ENCODE measurements around the gene CD74. TPM values are rescaled to one million over a fixed set of nuclear protein-coding genes. Genes with fewer than 3 reads are reported as not detected.

Gene CD74
- total and polyA plus RNA-seq, 2 donors (not counting 1 experiment from before 2014, with no cell fraction given): 1.3 to 5.9 TPM

- no peaks in the 10 kb centered on the region for H3K9me3 ChIP-seq (ENCODE audit: control insufficient read depth, insufficient read depth, low read depth, low read length)
- TF ChIP-seq EZH2 (IDR thresholded peaks at IDR 0.05; ENCODE audit: low read length, missing control alignments) (no peak), CTCF (conservative IDR thresholded peaks at IDR 0.05 in 1 of 2, IDR thresholded peaks at IDR 0.05 in 1 of 2; ENCODE audit: low read depth in 1 of 2, low read length in 2 of 2) (no peak)
- no peaks in the 10 kb centered on the region for H4K20me1 ChIP-seq (ENCODE audit: control insufficient read depth, extremely low read depth, insufficient read depth, low read length)
- no peak for DNase-seq (ENCODE audit: low read depth in 2 of 2)
- no peaks in the 10 kb centered on the region for H3K79me2 ChIP-seq (ENCODE audit: control insufficient read depth, insufficient read depth, low read length)
- H3K36me3 ChIP-seq (ENCODE audit: control insufficient read depth, insufficient read depth, low read length): peaks cover 39% of the 10 kb centered on the region
- no peak overlapping the region for H2AFZ ChIP-seq (ENCODE audit: low read length)
- H3K27me3 ChIP-seq (ENCODE audit: control insufficient read depth, insufficient read depth, low read length): no peaks in the 10 kb centered on the region
- H3K4me2 ChIP-seq (ENCODE audit: extremely low read depth, insufficient read depth, low read length): no peak overlapping the region
- H3K4me3 ChIP-seq (replicated peaks in 1 of 4; ENCODE audit: control extremely low read depth in 1 of 4, insufficient read depth in 1 of 4, low read depth in 3 of 4, low read length in 4 of 4): no peak overlapping the region
- no peak overlapping the region for H3K9ac ChIP-seq (ENCODE audit: insufficient read depth, low read length)
- no peak overlapping the region for H3K27ac ChIP-seq (ENCODE audit: insufficient read depth, low read length)
- H3K4me1 ChIP-seq (ENCODE audit: control insufficient read depth, extremely low read depth, insufficient read depth, low read length): peaks cover 17% of the 10 kb centered on the region
These were observed 38.1 kb downstream of the CD74 start for GRCh38 chr5:150374651-150375050.

DNA sequence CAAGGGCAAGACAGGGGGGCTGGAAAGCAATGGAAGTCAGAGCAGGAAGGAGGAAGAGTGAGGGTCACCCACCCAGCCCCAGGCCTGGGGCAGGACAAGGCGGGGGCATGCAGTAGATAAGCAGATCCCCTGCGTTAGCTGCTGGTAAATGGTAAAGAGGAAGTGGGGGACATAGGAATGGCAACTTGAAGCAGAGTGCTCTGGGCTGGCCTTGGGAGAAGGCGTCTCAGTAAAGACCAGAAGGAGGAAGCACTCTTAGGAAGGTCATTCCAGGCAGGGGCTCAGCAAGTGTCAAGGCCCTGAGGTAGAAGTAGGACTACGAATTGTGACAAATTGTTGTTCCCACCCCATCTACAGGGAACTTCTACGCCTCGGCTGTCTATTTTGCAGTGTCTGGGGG lies 40.1 kb downstream of the CD74 start:
- no peak for DNase-seq (ENCODE audit: low read depth in 2 of 2)
- no peaks in the 10 kb centered on the region for H4K20me1 ChIP-seq (ENCODE audit: control insufficient read depth, extremely low read depth, insufficient read depth, low read length)
- H2AFZ ChIP-seq (ENCODE audit: low read length): no peak overlapping the region
- H3K4me3 ChIP-seq (replicated peaks in 1 of 4; ENCODE audit: control extremely low read depth in 1 of 4, insufficient read depth in 1 of 4, low read depth in 3 of 4, low read length in 4 of 4): no peak overlapping the region
- H3K79me2 ChIP-seq (ENCODE audit: control insufficient read depth, insufficient read depth, low read length): no peaks in the 10 kb centered on the region
- TF ChIP-seq EZH2 (IDR thresholded peaks at IDR 0.05; ENCODE audit: low read length, missing control alignments): no peak
- no peak for TF ChIP-seq CTCF (conservative IDR thresholded peaks at IDR 0.05 in 1 of 2, IDR thresholded peaks at IDR 0.05 in 1 of 2; ENCODE audit: low read depth in 1 of 2, low read length in 2 of 2)
- H3K27ac ChIP-seq (ENCODE audit: insufficient read depth, low read length): no peak overlapping the region
- no peak overlapping the region for H3K9ac ChIP-seq (ENCODE audit: insufficient read depth, low read length)
- peaks cover 45% of the 10 kb centered on the region for H3K36me3 ChIP-seq (ENCODE audit: control insufficient read depth, insufficient read depth, low read length)
- no peaks in the 10 kb centered on the region for H3K9me3 ChIP-seq (ENCODE audit: control insufficient read depth, insufficient read depth, low read depth, low read length)
- no peak overlapping the region for H3K4me2 ChIP-seq (ENCODE audit: extremely low read depth, insufficient read depth, low read length)
- peaks cover 12% of the 10 kb centered on the region for H3K4me1 ChIP-seq (ENCODE audit: control insufficient read depth, extremely low read depth, insufficient read depth, low read length)
- no peaks in the 10 kb centered on the region for H3K27me3 ChIP-seq (ENCODE audit: control insufficient read depth, insufficient read depth, low read length)

GRCh38 chr5:150368526-150368925 lies 44.2 kb downstream of the CD74 start:
- no peak for TF ChIP-seq EZH2 (IDR thresholded peaks at IDR 0.05; ENCODE audit: low read length, missing control alignments)
- peaks cover 30% of the 10 kb centered on the region for H3K36me3 ChIP-seq (ENCODE audit: control insufficient read depth, insufficient read depth, low read length)
- H3K27ac ChIP-seq (ENCODE audit: insufficient read depth, low read length): no peak overlapping the region
- no peak overlapping the region for H3K4me2 ChIP-seq (ENCODE audit: extremely low read depth, insufficient read depth, low read length)
- H2AFZ ChIP-seq (ENCODE audit: low read length): no peak overlapping the region
- no peaks in the 10 kb centered on the region for H4K20me1 ChIP-seq (ENCODE audit: control insufficient read depth, extremely low read depth, insufficient read depth, low read length)
- no peaks in the 10 kb centered on the region for H3K79me2 ChIP-seq (ENCODE audit: control insufficient read depth, insufficient read depth, low read length)
- no peak overlapping the region for H3K4me3 ChIP-seq (replicated peaks in 1 of 4; ENCODE audit: control extremely low read depth in 1 of 4, insufficient read depth in 1 of 4, low read depth in 3 of 4, low read length in 4 of 4)
- DNase-seq (ENCODE audit: low read depth in 2 of 2): no peak
- no peaks in the 10 kb centered on the region for H3K9me3 ChIP-seq (ENCODE audit: control insufficient read depth, insufficient read depth, low read depth, low read length)
- no peaks in the 10 kb centered on the region for H3K27me3 ChIP-seq (ENCODE audit: control insufficient read depth, insufficient read depth, low read length)
- no peak overlapping the region for H3K9ac ChIP-seq (ENCODE audit: insufficient read depth, low read length)
- no peaks in the 10 kb centered on the region for H3K4me1 ChIP-seq (ENCODE audit: control insufficient read depth, extremely low read depth, insufficient read depth, low read length)

All from fibroblast of lung (primary cell).